ENCODE results near the gene KRTAP12-1. TPM values are rescaled to one million over a fixed set of nuclear protein-coding genes. Genes with fewer than 3 reads are reported as not detected.

Gene KRTAP12-1
- polyA plus RNA-seq, 3 donors, result not detected

- DNase-seq (ENCODE audit: extremely low read depth in 1 of 11, low read depth in 9 of 11, low spot score in 4 of 11), result no peak
Measured at GRCh38 chr21:44636209-44637017, 45.5 kb downstream of the KRTAP12-1 start.

GRCh38 chr21:44632067-44632466 is 49.9 kb downstream of the KRTAP12-1 start:
- DNase-seq (ENCODE audit: extremely low read depth in 1 of 11, low read depth in 9 of 11, low spot score in 4 of 11), result no peak

Other genes starting within 250 kb of the KRTAP12-1 start
- gene LRRC3, start 226.7 kb downstream of the KRTAP12-1 start, polyA plus RNA-seq (ENCODE audit: insufficient read length in 3 of 3), result 1 to 10 TPM; 4.1 to 6.0 (median 5.8) TPM
- gene KRTAP10-1, start 142.0 kb downstream of the KRTAP12-1 start, polyA plus RNA-seq (ENCODE audit: insufficient read length in 3 of 3), result not detected
- not detected for gene KRTAP10-2, start 130.7 kb downstream of the KRTAP12-1 start, polyA plus RNA-seq (ENCODE audit: insufficient read length in 3 of 3)
- gene KRTAP10-3, start 123.4 kb downstream of the KRTAP12-1 start, polyA plus RNA-seq (ENCODE audit: insufficient read length in 3 of 3), result not detected
- gene KRTAP10-4, start 108.4 kb downstream of the KRTAP12-1 start, polyA plus RNA-seq (ENCODE audit: insufficient read length in 3 of 3), result not detected
- gene KRTAP10-5, start 101.6 kb downstream of the KRTAP12-1 start, polyA plus RNA-seq (ENCODE audit: insufficient read length in 3 of 3), result not detected
- not detected for gene KRTAP10-6, start 89.7 kb downstream of the KRTAP12-1 start, polyA plus RNA-seq (ENCODE audit: insufficient read length in 3 of 3)
- not detected for gene KRTAP10-7, start 81.6 kb downstream of the KRTAP12-1 start, polyA plus RNA-seq (ENCODE audit: insufficient read length in 3 of 3)
- gene KRTAP10-8, start 70.1 kb downstream of the KRTAP12-1 start, polyA plus RNA-seq (ENCODE audit: insufficient read length in 3 of 3), result not detected
- not detected for gene KRTAP10-9, start 55.1 kb downstream of the KRTAP12-1 start, polyA plus RNA-seq (ENCODE audit: insufficient read length in 3 of 3)
- gene KRTAP10-10, start 44.8 kb downstream of the KRTAP12-1 start, polyA plus RNA-seq (ENCODE audit: insufficient read length in 3 of 3), result not detected
- not detected for gene KRTAP10-11, start 35.7 kb downstream of the KRTAP12-1 start, polyA plus RNA-seq (ENCODE audit: insufficient read length in 3 of 3)
- not detected for gene KRTAP12-4, start 27.5 kb downstream of the KRTAP12-1 start, polyA plus RNA-seq (ENCODE audit: insufficient read length in 3 of 3)
- gene KRTAP12-3, start 24.2 kb downstream of the KRTAP12-1 start, polyA plus RNA-seq (ENCODE audit: insufficient read length in 3 of 3), result not detected
- gene KRTAP12-2, start 15.2 kb downstream of the KRTAP12-1 start, polyA plus RNA-seq (ENCODE audit: insufficient read length in 3 of 3), result not detected
- not detected for gene KRTAP10-12, start 15.0 kb upstream of the KRTAP12-1 start, polyA plus RNA-seq (ENCODE audit: insufficient read length in 3 of 3)
- gene TSPEAR, start 29.4 kb upstream of the KRTAP12-1 start, polyA plus RNA-seq (ENCODE audit: insufficient read length in 3 of 3), result 1 to 10 TPM in 1 of 3 donors, under 1 TPM in 2; 0.82 to 1.5 (median 0.89) TPM
- 100 to 1,000 TPM in 1 of 3 donors, 10 to 100 TPM in 2; 82.1 to 132 (median 83.4) TPM for gene UBE2G2, start 119.7 kb upstream of the KRTAP12-1 start, polyA plus RNA-seq (ENCODE audit: insufficient read length in 3 of 3)
- gene SUMO3, start 135.9 kb upstream of the KRTAP12-1 start, polyA plus RNA-seq (ENCODE audit: insufficient read length in 3 of 3), result 100 to 1,000 TPM in 2 of 3 donors, 10 to 100 TPM in 1; 93.3 to 123 (median 115) TPM
- 100 to 1,000 TPM; 260 to 299 (median 281) TPM for gene PTTG1IP, start 191.5 kb upstream of the KRTAP12-1 start, polyA plus RNA-seq (ENCODE audit: insufficient read length in 3 of 3)
- 10 to 100 TPM in 2 of 3 donors, 1 to 10 TPM in 1; 8.8 to 13.0 (median 10.5) TPM for gene ITGB2, start 238.7 kb upstream of the KRTAP12-1 start, polyA plus RNA-seq (ENCODE audit: insufficient read length in 3 of 3)